Natural killer cell (primary cell): ENCODE data around the gene GALNT12. TPM values are rescaled to one million over a fixed set of nuclear protein-coding genes. Genes with fewer than 3 reads are reported as not detected.

Experiments used
- ATAC-seq, 3 donors: fragments of 150-1000 bp in 2 of 3; fragments of 200-7000 bp in 1 of 3; cut with Tn5 transposase; 1 replicate in 1 of 3; 2 replicates in 2 of 3; pipeline ENCODE4 v1.10.0; 2021; ENCODE audit warnings: mild to moderate bottlenecking in 2 of 3, moderate library complexity in 2 of 3
- DNase-seq, 2 donors: peaks; one replicate each; pipeline versions ENCODE4 v3.0.0 to v3.0.0-alpha.2; 2013 to 2021; ENCODE audit warnings: mixed read lengths in 1 of 2
- H3K27ac ChIP-seq: one replicate; pipeline ENCODE4 v1.5.1; 2013; ENCODE audit warnings: mild to moderate bottlenecking, low read length
- H3K27me3 ChIP-seq: one replicate; pipeline ENCODE4 v1.6.1; 2013; ENCODE audit warnings: low read length; ENCODE audit not compliant: control insufficient read depth, insufficient read depth
- H3K36me3 ChIP-seq: one replicate; pipeline ENCODE4 v1.6.1; 2013; ENCODE audit warnings: low read length; ENCODE audit not compliant: control insufficient read depth, insufficient read depth
- H3K4me1 ChIP-seq: one replicate; pipeline ENCODE4 v1.6.1; 2013; ENCODE audit warnings: low read length; ENCODE audit not compliant: control insufficient read depth, insufficient read depth
- H3K4me3 ChIP-seq: one replicate; pipeline ENCODE4 v1.5.1; 2013; ENCODE audit warnings: low read length
- H3K9me3 ChIP-seq: one replicate; pipeline ENCODE4 v1.6.1; 2013; ENCODE audit warnings: low read length; ENCODE audit not compliant: control insufficient read depth, insufficient read depth
- H3K27ac Mint-ChIP-seq, 2 donors: one replicate each; pipeline ENCODE4 v1.8.0; 2022; ENCODE audit warnings: mild to moderate bottlenecking in 2 of 2, mixed read lengths in 2 of 2, moderate library complexity in 1 of 2
- H3K27me3 Mint-ChIP-seq, 2 donors: one replicate each; pipeline ENCODE4 v1.8.0; 2022; ENCODE audit warnings: low read depth in 2 of 2, mixed read lengths in 2 of 2
- H3K36me3 Mint-ChIP-seq: one replicate; pipeline ENCODE4 v1.8.0; 2022; ENCODE audit warnings: mixed read lengths
- H3K4me1 Mint-ChIP-seq, 2 donors: one replicate each; pipeline ENCODE4 v1.8.0; 2022; ENCODE audit warnings: mixed read lengths in 2 of 2
- H3K4me3 Mint-ChIP-seq: one replicate; pipeline ENCODE4 v1.8.0; 2022; ENCODE audit warnings: mild to moderate bottlenecking, moderate library complexity, mixed read lengths
- H3K9me3 Mint-ChIP-seq, 2 donors: one replicate each; pipeline ENCODE4 v1.8.0; 2022; ENCODE audit warnings: mixed read lengths in 2 of 2
- WGBS: methylation state at CpG from one replicate; pipeline ENCODE4 v1.1.7; 2013; ENCODE audit warnings: missing lambda C conversion rate; ENCODE audit not compliant: insufficient coverage; 5-methylcytosine and 5-hydroxymethylcytosine counted together
- intact Hi-C: fragments of 100-400 bp; cut with micrococcal nuclease; formaldehyde crosslinking; loops from one replicate; pipeline ENCODE4 v1.14.2; 2022
- total RNA-seq, 4 donors: library from RNA; stranded (reverse); fragments of 120-200 nt in 1 of 4; gene quantifications; one replicate each; pipeline versions ENCODE4 v1.2.3 to v1.2.4, GENCODE V29; 2013 to 2022
- TF ChIP-seq, protein P1 (sequence below): fragments of 200-600 bp; IDR thresholded peaks from one replicate; pipeline ENCODE4 v1.8.0; 2022; ENCODE audit warnings: antibody characterized with exemption

The GALNT12 gene
- total RNA-seq, 3 donors from 2014 or later (not counting 1 experiment from before 2014, with no cell fraction given): 9.1 to 9.4 (median 9.4) TPM

DNA sequence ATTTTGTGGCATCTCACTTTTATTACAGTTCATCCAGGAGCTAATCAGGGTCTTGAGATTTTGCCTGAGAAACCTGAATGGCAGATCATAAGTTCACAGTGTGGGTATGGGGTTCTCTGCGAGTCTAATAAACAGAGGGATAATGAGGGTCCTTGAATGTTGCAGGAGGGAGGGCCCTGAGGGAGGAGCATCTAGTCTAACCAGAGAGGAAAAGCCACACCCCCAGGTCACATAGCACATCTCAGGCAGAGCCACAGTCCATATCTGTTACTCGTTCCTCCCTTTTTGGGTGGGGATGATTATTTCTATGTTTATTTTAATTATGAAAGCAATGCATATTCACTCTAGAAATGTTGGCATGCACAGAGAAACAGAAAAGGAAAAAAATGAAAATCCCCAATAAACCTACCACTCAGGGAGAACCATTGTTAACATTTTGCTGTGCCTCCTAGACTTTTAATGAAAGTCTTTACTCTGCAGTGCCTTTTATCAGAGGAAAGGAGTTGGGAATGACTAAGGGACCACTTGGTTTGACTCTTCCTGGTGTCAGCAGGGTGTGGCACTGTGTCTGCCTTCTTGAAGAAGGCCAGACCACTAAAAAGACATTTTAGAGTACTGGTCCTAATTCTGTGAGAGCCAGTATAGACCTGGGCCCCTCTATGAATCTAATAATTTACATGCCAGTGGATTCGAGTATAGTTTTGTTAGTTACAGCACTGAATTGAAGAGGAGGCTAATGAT is 2.8 kb downstream of the GALNT12 start:
- Mint-ChIP-seq H3K36me3 (no peaks in the 10 kb centered on the region), H3K27me3 (peaks cover 0 to 7% of the 10 kb centered on the region in 2 donors), H3K4me3 (peak overlapping the region; percentile 9), H3K9me3 (no peaks in the 10 kb centered on the region), H3K27ac (no peak overlapping the region), H3K4me1 (peaks cover 18 to 41% of the 10 kb centered on the region in 2 donors)
- H3K27me3 ChIP-seq: no peaks in the 10 kb centered on the region
- DNase-seq (no peak), ATAC-seq (no peak)
- peaks cover 16% of the 10 kb centered on the region for H3K4me1 ChIP-seq
- no peaks in the 10 kb centered on the region for H3K36me3 ChIP-seq
- intact Hi-C loops: no loop called here
- H3K9me3 ChIP-seq: no peaks in the 10 kb centered on the region
- no peak overlapping the region for H3K27ac ChIP-seq
- TF ChIP-seq, protein P1, sequence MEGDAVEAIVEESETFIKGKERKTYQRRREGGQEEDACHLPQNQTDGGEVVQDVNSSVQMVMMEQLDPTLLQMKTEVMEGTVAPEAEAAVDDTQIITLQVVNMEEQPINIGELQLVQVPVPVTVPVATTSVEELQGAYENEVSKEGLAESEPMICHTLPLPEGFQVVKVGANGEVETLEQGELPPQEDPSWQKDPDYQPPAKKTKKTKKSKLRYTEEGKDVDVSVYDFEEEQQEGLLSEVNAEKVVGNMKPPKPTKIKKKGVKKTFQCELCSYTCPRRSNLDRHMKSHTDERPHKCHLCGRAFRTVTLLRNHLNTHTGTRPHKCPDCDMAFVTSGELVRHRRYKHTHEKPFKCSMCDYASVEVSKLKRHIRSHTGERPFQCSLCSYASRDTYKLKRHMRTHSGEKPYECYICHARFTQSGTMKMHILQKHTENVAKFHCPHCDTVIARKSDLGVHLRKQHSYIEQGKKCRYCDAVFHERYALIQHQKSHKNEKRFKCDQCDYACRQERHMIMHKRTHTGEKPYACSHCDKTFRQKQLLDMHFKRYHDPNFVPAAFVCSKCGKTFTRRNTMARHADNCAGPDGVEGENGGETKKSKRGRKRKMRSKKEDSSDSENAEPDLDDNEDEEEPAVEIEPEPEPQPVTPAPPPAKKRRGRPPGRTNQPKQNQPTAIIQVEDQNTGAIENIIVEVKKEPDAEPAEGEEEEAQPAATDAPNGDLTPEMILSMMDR: no peak
- H3K4me3 ChIP-seq: no peak overlapping the region
- 100% methylated on average over 1 of the region's 3 CpGs for WGBS

GRCh38 chr9:98811051-98811650 is 3.7 kb downstream of the GALNT12 start:
- Histone ChIP-seq H3K36me3 (no peaks in the 10 kb centered on the region), H3K27ac (no peak overlapping the region), H3K9me3 (no peaks in the 10 kb centered on the region), H3K4me1 (peaks cover 16% of the 10 kb centered on the region), H3K4me3 (no peak overlapping the region), H3K27me3 (no peaks in the 10 kb centered on the region)
- intact Hi-C loops: no loop called here
- no peak overlapping the region for H3K27ac Mint-ChIP-seq
- TF ChIP-seq, protein P1: no peak
- no peaks in the 10 kb centered on the region for H3K27me3 Mint-ChIP-seq
- 66% methylated on average over 2 of the region's 2 CpGs for WGBS
- H3K36me3 Mint-ChIP-seq: no peaks in the 10 kb centered on the region
- H3K4me3 Mint-ChIP-seq: no peak overlapping the region
- ATAC-seq (no peak), DNase-seq (no peak)
- peaks cover 18 to 41% of the 10 kb centered on the region in 2 donors for H3K4me1 Mint-ChIP-seq
- H3K9me3 Mint-ChIP-seq: no peaks in the 10 kb centered on the region

- H3K4me3 Mint-ChIP-seq: no peak overlapping the region
Measured at GRCh38 chr9:98815391-98815951, 8.0 kb downstream of the GALNT12 start.

More at GRCh38 chr9:98815391-98815951, 8.0 kb downstream of the GALNT12 start:
- TF ChIP-seq, protein P1: no peak
- no peak for ATAC-seq
- no peaks in the 10 kb centered on the region for H3K36me3 ChIP-seq
- intact Hi-C loops: no loop called here
- no peaks in the 10 kb centered on the region for H3K27me3 Mint-ChIP-seq
- no peak for DNase-seq
- no peak overlapping the region for H3K27ac Mint-ChIP-seq
- H3K9me3 Mint-ChIP-seq: no peaks in the 10 kb centered on the region
- H3K36me3 Mint-ChIP-seq: no peaks in the 10 kb centered on the region
- H3K27me3 ChIP-seq: no peaks in the 10 kb centered on the region
- H3K4me3 ChIP-seq: no peak overlapping the region
- H3K4me1 ChIP-seq: no peaks in the 10 kb centered on the region
- 92% methylated on average over 4 of the region's 6 CpGs for WGBS
- no peaks in the 10 kb centered on the region for H3K9me3 ChIP-seq
- H3K4me1 Mint-ChIP-seq: peaks cover 0 to 10% of the 10 kb centered on the region in 2 donors
- H3K27ac ChIP-seq: no peak overlapping the region
